Activated naive CD4-positive, alpha-beta T cell treated with anti-CD3 and anti-CD28 coated beads, Interleukin-2, amount 50 U/mL, for 72 hours (primary cell): ENCODE data around the gene KTN1. TPM values are rescaled to one million over a fixed set of nuclear protein-coding genes. Genes with fewer than 3 reads are reported as not detected.

ENCODE experiments used
- ATAC-seq, 2 donors: fragments of 150-1000 bp; cut with Tn5 transposase; 2 replicates each; pipeline ENCODE4 v1.10.0; 2021; ENCODE audit warnings: mild to moderate bottlenecking in 2 of 2, moderate library complexity in 2 of 2
- DNase-seq, 2 donors: peaks; one replicate each; pipeline ENCODE4 v3.0.0; 2021 to 2022; ENCODE audit warnings: low spot score in 2 of 2
- H3K27ac Mint-ChIP-seq, 2 donors: one replicate each; pipeline ENCODE4 v1.8.0; 2022; ENCODE audit warnings: mild to moderate bottlenecking in 2 of 2, mixed read lengths in 2 of 2
- H3K36me3 Mint-ChIP-seq, 2 donors: one replicate each; pipeline ENCODE4 v1.8.0; 2022; ENCODE audit warnings: mixed read lengths in 2 of 2
- H3K9me3 Mint-ChIP-seq, 2 donors: one replicate each; pipeline ENCODE4 v1.8.0; 2022; ENCODE audit warnings: mixed read lengths in 2 of 2
- total RNA-seq, 2 donors: library from RNA; stranded (reverse); gene quantifications; one replicate each; pipeline ENCODE4 v1.2.3, GENCODE V29; 2022

The KTN1 gene
- total RNA-seq, 2 donors from 2014 or later: 83.9 to 109 TPM

DNA sequence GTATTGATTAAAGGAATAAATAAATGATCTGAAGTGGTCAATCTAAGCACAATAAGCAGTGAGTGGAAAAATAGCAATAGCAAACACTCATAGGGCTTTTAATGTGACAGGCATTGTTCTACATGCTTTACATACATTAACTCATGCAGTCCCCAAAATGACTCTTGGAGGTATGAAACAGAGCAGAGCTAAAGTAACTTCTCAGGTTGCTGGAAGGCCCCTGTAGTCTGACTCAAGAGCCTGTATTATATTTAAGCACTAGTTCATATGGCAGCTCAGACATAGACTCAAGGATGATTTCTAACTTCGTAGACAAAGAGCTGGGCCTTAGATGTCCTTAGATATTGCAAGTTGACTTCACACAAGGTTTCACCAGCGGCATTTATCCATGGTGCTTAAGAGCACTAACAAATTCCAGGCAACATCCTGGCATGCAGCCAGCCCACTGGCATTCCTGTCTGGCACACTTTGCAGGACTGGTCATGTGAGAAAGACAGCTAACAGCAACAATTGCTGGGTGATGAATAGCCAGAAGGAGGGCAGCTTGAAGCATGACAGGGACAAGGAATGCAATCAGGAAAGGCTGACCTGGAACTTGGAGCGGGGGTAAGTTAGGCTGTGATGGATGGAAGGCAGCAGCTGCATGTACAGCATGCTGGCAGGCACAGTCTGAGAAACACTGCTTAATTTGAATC lies 22.9 kb upstream of the KTN1 start:
- Mint-ChIP-seq H3K36me3 (peaks cover 0 to 13% of the 10 kb centered on the region in 2 donors), H3K9me3 (peaks cover 0 to 4% of the 10 kb centered on the region in 2 donors), H3K27ac (no peak overlapping the region)
- no peak for DNase-seq
- ATAC-seq: no peak

GRCh38 chr14:55562135-55562534 lies 17.9 kb upstream of the KTN1 start:
- no peaks in the 10 kb centered on the region for H3K36me3 Mint-ChIP-seq
- ATAC-seq (no peak), DNase-seq (no peak)
- peaks cover 0 to 5% of the 10 kb centered on the region in 2 donors for H3K9me3 Mint-ChIP-seq
- no peak overlapping the region for H3K27ac Mint-ChIP-seq

- Mint-ChIP-seq H3K36me3 (no peaks in the 10 kb centered on the region), H3K9me3 (peaks cover 0 to 5% of the 10 kb centered on the region in 2 donors), H3K27ac (no peak overlapping the region)
- ATAC-seq (no peak), DNase-seq (no peak)
These were observed 11.4 kb upstream of the KTN1 start for GRCh38 chr14:55568618-55569017.

DNA sequence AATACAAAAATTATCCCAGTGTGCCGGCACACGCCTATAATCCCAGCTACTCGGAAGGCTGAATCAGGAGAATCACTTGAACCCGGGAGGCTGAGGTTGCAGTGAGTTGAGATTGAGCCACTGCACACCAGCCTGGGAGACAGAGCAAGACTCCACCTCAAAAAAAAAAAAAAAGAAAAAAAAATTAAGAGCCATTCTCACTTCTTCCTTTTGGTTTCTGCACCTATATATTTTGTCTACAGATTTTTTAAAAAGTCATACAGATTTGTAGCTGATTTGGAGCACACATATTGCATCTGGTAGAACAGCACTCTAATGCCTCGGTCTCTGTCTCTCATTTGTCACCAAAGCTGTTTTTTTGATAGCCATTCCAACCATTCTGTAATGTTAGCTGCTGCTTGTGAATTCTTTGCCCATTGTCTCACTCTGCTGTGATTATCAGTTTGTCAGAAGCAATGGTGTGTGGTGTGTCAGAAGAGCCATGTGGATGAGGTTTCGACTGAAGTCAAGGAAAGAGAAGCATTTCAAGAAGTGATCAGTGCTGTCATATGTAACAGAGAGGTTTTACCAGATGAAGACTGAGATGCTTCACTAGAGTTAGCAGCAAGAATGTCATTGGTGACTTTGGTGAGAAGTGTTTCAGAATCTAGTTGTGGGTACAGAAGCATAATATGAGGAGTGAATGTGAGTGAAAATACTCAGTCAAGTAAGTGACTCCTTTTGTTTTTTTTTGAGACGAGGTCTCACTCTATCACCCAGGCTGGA lies 8.7 kb upstream of the KTN1 start:
- Mint-ChIP-seq H3K27ac (no peak overlapping the region), H3K9me3 (no peaks in the 10 kb centered on the region)
- no peak for ATAC-seq

GRCh38 chr14:55572578-55572977 lies 7.4 kb upstream of the KTN1 start:
- no peak for ATAC-seq

More for the DNA sequence above, 8.7 kb upstream of the KTN1 start:
- H3K36me3 Mint-ChIP-seq: no peaks in the 10 kb centered on the region
- DNase-seq: no peak

GRCh38 chr14:55574988-55575387 lies 5.0 kb upstream of the KTN1 start:
- Mint-ChIP-seq H3K36me3 (peaks cover 0 to 7% of the 10 kb centered on the region in 2 donors), H3K9me3 (no peaks in the 10 kb centered on the region), H3K27ac (no peak overlapping the region)
- DNase-seq: no peak
- ATAC-seq: no peak

More at GRCh38 chr14:55572578-55572977, 7.4 kb upstream of the KTN1 start:
- no peaks in the 10 kb centered on the region for H3K36me3 Mint-ChIP-seq
- DNase-seq: no peak
- H3K27ac Mint-ChIP-seq: peak overlapping the region in 1 of 2 donors; percentile 19
- H3K9me3 Mint-ChIP-seq: no peaks in the 10 kb centered on the region

GRCh38 chr14:55577229-55577628 lies 2.8 kb upstream of the KTN1 start:
- Mint-ChIP-seq H3K9me3 (no peaks in the 10 kb centered on the region), H3K36me3 (peaks cover 0 to 7% of the 10 kb centered on the region in 2 donors), H3K27ac (peak overlapping the region in 1 of 2 donors; percentile 73)
- peak in 1 of 2 donors; percentile 23 for ATAC-seq
- no peak for DNase-seq

DNA sequence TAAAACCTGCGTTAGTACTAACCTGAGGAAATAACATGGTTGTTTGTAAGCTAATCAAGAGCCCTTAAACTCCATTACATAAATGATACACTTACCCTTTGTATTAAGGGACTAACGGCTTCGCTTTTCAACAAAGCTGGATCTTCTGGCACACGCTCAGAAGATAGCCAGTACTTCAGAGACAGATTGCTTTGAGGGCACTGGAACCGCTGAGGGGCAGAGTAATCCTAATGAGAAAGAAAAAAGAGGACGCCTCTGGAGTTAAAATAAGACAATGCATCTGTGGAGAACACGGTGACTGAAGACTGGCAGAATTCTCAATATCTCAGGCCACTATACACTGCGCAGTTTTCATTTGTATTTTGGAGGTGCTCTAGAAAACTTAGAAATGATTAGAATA lies 1.5 kb upstream of the KTN1 start:
- DNase-seq (no peak), ATAC-seq (no peak)
- peak overlapping the region; percentile 95 for H3K27ac Mint-ChIP-seq

GRCh38 chr14:55580470-55581341 lies 699 bp downstream of the KTN1 start:
- Mint-ChIP-seq H3K36me3 (peaks cover 0 to 7% of the 10 kb centered on the region in 2 donors), H3K27ac (peak overlapping the region; percentile 63 to 85), H3K9me3 (no peaks in the 10 kb centered on the region)
- DNase-seq: peak; percentile 49 to 71
- ATAC-seq: peak; percentile 57 to 58

More for the DNA sequence above, 1.5 kb upstream of the KTN1 start:
- no peaks in the 10 kb centered on the region for H3K9me3 Mint-ChIP-seq
- H3K36me3 Mint-ChIP-seq: peaks cover 0 to 7% of the 10 kb centered on the region in 2 donors

- peaks cover 0 to 7% of the 10 kb centered on the region in 2 donors for H3K36me3 Mint-ChIP-seq
- ATAC-seq: peak in 1 of 2 donors; percentile 6
- no peaks in the 10 kb centered on the region for H3K9me3 Mint-ChIP-seq
- no peak for DNase-seq
- peak overlapping the region; percentile 63 to 85 for H3K27ac Mint-ChIP-seq
These were observed 1.4 kb downstream of the KTN1 start for GRCh38 chr14:55581342-55581771.

GRCh38 chr14:55582746-55583145 lies 2.7 kb downstream of the KTN1 start:
- Mint-ChIP-seq H3K36me3 (peaks cover 0 to 7% of the 10 kb centered on the region in 2 donors), H3K9me3 (no peaks in the 10 kb centered on the region), H3K27ac (no peak overlapping the region)
- ATAC-seq (no peak), DNase-seq (no peak)

- ATAC-seq (no peak), DNase-seq (no peak)
- no peaks in the 10 kb centered on the region for H3K9me3 Mint-ChIP-seq
- H3K27ac Mint-ChIP-seq: no peak overlapping the region
- H3K36me3 Mint-ChIP-seq: peaks cover 0 to 7% of the 10 kb centered on the region in 2 donors
These were observed 4.0 kb downstream of the KTN1 start for GRCh38 chr14:55583942-55584468.

DNA sequence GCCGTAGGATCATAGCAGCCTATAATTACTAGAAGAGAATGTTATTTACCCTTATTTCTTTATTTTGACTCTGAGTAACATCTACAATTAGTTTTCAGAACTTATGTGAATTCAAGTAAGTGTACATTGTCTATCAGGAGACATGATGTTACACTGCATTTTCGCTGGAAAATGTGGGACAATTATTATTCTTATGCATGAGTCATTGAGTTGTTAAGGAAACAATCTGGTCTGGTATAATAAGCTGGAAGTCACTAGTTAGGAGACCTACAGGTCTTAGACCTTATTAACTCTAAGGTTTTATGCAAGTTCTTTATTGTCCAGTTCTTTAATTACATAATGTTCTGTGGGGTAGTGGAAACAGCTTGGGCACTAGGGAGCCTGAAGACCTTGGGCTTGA lies 5.8 kb downstream of the KTN1 start:
- Mint-ChIP-seq H3K9me3 (no peaks in the 10 kb centered on the region), H3K27ac (no peak overlapping the region), H3K36me3 (no peaks in the 10 kb centered on the region)
- DNase-seq (no peak), ATAC-seq (no peak)

- no peak for DNase-seq
- H3K9me3 Mint-ChIP-seq: no peaks in the 10 kb centered on the region
- ATAC-seq: no peak
- no peak overlapping the region for H3K27ac Mint-ChIP-seq
- no peaks in the 10 kb centered on the region for H3K36me3 Mint-ChIP-seq
These were observed 6.4 kb downstream of the KTN1 start for GRCh38 chr14:55586411-55586810.

DNA sequence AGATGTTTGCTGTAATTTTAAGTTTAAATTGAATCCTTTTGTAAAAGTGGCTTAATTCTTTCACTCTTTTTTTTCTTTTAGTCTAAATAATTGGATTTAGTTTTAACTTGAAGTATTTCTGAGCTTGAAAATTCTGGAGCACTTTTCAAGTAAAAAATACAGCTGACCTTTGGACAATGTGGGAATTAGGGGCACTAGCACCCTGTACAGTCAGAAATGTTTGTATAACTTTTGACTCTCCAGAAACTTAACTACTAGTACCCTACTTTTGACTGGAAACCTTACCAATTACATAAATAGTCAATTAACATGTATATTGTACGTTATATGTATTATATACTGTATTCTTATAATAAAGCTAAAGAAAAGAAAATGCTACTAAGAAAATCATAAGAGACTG lies 7.8 kb downstream of the KTN1 start:
- Mint-ChIP-seq H3K9me3 (no peaks in the 10 kb centered on the region), H3K27ac (no peak overlapping the region), H3K36me3 (no peaks in the 10 kb centered on the region)
- DNase-seq: no peak
- ATAC-seq: no peak

- H3K9me3 Mint-ChIP-seq: no peaks in the 10 kb centered on the region
- H3K36me3 Mint-ChIP-seq: no peaks in the 10 kb centered on the region
- H3K27ac Mint-ChIP-seq: no peak overlapping the region
- ATAC-seq (peak; percentile 37 to 44), DNase-seq (no peak)
These were observed 8.3 kb downstream of the KTN1 start for GRCh38 chr14:55588259-55588699.
